ENCODE measurements around the gene RSRC1.
"Not testable (repeated sequence)": the region's sequence is repeated elsewhere in the genome, so short reads cannot be mapped to it uniquely, and the experiment has no call there.

RSRC1 gene

GRCh38 chr3:158244274-158244673 lies 134.4 kb downstream of the RSRC1 start:
- no peak for DNase-seq

DNA sequence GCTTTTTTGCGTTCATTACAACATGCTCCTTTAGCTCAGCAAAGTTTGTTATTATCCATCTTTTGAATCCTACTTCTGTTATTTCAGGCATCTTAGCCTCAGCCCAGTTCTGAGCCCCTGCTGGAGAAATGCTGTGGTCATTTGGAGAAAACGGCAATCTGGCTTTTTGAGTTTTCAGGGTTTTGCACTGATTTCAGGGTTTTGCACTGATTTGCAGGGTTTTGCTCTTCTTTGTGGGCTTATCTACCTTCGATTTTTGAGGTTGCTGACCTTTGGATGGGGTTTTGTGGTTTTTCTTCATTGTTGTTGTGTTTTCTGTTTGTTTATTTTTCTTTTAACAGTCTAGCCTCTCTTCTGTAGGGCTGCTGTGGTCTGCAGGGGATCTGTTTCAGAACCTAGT lies 137.4 kb downstream of the RSRC1 start:
- DNase-seq: no peak

- DNase-seq: no peak
Measured at GRCh38 chr3:158248261-158248660, 138.4 kb downstream of the RSRC1 start.

DNA sequence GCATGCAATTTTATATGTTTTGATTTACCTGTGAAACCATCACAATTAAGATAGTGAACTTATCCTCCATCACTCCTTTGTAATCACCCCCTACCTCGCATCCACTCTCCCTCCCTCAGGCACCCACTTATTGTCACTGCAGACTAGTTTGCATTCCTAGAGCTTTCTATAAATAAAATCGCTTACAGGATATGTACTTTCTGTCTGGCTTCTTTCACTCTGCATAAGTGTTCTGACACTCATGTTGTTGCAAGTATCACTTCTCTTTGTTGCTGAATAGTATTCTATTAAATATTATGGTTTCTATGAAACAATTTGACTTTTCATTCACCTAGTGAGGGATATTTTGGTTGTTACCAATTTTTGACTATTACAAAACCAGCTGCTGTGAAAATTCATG lies 139.3 kb downstream of the RSRC1 start:
- no peak for DNase-seq

- no peak for DNase-seq
Measured at GRCh38 chr3:158258619-158259018, 148.7 kb downstream of the RSRC1 start.

DNA sequence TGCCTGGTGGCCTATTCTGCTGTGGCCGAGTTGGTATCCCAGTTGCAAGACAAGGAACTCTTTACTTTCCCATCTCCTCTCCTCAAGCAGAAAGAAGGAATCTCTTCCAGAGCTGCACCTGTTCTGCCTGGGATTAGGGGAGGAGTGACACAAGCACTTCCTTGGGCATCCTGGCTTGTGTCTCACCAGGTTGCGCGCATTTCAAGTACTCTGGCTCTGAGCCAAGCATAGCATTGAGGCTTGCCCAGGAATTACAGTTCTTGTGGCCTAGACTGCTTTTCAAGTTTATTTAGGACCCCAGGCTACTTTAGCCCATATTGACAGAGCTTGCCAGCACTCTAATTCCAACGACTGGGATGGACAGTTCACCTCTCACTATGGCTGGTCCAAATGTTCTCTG lies 150.5 kb downstream of the RSRC1 start:
- DNase-seq: no peak

GRCh38 chr3:158261371-158261991 lies 151.6 kb downstream of the RSRC1 start:
- DNase-seq: no peak

GRCh38 chr3:158264894-158265293 lies 155.0 kb downstream of the RSRC1 start:
- DNase-seq: no peak

DNA sequence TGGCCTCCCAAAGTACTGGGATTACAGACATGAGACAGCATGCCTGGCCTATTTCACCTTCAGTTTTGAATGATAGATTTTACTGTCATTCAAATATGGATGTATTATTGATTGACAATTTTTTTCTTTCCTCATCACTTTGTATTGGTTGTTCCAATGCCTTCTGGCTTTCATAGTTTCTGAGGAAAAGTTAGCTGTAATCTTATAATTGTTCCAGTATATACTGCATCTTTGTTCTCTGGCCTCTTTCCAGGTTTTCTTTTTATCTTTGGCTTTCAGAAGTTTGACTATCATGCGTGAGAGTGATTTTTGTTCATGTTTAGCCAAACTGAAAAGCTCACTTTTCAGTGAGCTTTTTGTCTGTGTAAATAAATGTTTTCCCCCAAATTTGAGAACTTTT lies 157.1 kb downstream of the RSRC1 start:
- DNase-seq: no peak

DNA sequence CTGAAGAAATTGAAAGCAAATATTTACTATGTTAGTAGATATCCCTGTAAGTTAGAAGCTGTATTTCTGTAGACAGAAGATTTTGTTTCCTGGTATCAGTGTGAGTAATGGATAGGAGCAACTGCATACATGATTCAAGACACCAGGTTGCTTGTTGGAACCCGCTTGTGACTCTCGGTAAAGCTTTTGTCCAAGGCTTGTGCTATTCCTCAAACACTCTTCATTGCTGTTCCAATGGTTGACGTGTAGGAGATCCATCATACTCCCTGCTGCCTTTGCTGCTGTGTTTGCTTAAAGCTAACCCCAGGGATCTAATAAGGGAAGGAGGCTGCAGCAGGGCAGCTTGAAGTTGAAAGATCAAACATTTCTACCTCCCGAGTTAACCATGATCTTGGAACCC lies 160.1 kb downstream of the RSRC1 start:
- DNase-seq: no peak

DNA sequence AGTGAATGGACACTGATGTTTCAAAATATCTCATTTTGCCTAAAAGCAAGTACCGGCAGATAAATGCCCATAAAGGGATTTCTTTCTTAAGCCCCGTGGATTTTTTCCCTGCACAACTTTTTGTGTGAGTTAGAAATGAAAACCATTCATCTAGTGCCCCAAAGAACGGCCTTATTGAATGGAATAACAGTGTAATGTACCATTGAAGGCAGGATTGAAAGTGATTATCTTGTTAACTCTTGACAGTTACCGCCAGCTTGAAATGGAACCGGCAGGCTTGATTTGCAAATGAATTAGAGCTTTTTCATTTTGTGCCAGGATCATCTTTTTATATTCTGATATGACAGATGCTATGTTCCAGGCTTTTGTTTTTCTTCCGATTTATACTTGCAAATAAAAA lies 162.2 kb downstream of the RSRC1 start:
- no peak for DNase-seq

DNA sequence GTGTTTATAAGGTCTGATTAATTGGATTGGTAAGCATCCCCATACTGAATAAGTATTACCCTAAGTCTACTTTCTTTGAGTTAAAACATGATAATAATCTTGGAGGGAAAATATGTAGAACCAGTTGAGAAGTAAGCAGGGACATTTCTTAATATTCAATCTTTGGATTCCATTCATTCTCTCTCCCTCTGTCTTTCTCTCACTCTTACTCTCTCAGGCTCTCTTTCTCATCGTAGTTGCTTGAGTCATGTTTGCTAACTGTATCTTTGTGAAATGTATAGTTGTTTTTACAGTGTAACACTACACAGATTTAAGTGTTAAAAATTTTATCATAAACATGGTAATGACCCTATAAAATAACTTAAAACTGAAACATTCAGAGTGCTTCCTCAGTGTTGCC lies 163.8 kb downstream of the RSRC1 start:
- DNase-seq: no peak

DNA sequence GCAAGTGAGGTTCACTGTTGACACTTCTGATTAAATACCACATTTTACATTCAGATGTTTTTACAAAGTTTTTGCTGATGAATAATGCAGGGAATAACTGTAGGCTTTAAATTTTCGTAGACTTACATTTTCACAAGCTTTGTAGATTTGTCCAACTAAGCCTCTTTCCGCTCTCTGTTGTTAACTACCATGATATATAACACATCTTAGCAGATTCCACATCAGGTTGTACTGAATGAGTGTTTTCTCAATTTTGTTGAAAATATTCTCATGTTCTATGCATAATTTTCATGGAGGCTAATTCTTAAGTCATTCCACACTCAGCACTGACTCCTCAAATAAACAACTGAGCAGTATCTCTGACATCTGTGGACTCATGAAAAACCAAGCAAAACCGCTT lies 168.3 kb downstream of the RSRC1 start:
- no peak for DNase-seq

- no peak for DNase-seq
Measured at GRCh38 chr3:158279609-158280008, 169.7 kb downstream of the RSRC1 start.

DNA sequence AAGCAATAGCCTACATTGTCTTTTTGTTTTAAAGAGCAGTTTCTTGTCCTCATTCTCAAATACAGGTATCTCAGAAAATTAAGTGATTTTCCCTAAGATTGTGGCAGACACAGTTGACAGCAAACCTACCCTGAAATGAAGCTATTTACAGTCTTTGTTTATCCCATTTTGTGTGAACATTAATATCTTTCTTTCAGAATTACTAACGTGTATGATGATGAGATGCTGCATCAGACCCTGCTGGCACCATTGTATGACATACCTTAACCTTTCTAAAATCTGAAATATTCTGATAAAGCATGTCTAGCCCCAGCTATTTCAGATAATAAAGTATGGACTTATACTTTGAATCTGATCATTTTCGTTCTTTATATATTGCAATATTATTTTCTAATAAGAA lies 185.9 kb downstream of the RSRC1 start:
- DNase-seq: no peak

GRCh38 chr3:158297940-158298339 lies 188.1 kb downstream of the RSRC1 start:
- DNase-seq: no peak

DNA sequence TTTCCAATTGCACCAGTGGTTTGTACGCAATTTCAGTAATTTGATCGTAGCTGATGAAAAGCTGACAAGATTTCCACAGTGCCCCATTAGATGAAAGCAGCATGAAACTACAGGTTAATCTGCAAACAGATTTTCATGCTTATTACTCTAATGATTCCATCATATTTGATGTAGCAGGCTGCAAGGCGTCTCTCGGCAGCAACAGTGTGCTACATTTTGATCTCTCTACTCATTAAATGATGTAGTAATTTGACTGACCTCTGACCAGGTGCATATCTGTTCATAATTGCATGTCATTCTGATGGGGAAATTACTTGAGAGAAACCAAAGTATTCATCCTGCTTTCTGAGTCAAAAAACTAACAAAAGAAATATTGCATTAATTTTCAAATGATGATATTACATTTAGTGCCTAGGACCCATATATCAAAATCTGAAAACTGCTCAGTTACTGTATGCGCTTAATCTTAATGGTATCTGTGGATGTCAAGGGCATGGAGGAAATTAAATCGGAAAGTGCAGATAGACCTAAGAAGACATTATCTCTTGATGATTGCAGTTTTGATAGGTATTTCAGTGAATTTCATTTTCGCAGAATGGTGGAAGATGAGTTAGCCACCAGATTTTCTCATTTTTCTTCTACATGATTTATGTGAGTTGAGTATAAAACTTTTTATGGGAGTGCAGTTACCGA lies 198.5 kb downstream of the RSRC1 start:
- DNase-seq: no peak

- no peak for DNase-seq
Measured at GRCh38 chr3:158312560-158313141, 202.8 kb downstream of the RSRC1 start.

- DNase-seq: no peak
Measured at GRCh38 chr3:158313338-158313927, 203.5 kb downstream of the RSRC1 start.

- DNase-seq: no peak
Measured at GRCh38 chr3:158314426-158315357, 204.8 kb downstream of the RSRC1 start.

DNA sequence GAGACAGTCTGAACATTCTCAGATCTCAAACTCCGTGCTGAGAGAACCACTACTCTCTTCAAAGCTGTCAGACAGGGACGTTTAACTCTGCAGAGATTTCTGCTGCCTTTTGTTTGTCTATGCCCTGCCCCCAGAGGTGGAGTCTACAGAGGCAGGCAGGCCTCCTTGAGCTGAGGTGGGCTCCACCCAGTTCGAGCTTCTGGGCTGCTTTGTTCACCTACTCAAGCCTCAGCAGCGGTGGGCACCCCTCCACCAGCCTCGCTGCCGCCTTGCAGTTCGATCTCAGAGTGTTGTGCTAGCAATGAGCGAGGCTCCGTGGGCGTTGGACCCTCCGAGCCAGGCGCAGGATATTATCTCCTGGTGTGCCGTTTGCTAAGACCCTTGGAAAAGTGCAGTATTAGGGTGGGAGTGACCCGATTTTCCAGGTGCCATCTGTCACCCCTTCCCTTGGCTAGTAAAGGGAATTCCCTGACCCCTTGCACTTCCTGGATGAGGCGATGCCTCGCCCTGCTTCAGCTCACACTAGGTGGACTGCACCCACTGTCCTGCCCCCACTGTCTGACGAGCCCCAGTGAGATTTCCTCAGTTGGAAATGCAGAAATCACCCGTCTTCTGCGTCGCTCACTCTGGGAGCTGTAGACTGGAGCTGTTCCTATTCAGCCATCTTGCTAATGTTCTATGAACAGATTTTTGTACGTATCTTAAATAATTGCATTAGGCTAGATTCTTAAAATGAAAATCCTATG lies 220.0 kb downstream of the RSRC1 start:
- DNase-seq: not testable (repeated sequence)

GRCh38 chr3:158330870-158331269 lies 221.0 kb downstream of the RSRC1 start:
- no peak for DNase-seq
